GM12878 (cell line): ENCODE data around the gene CCL7. TPM values are rescaled to one million over a fixed set of nuclear protein-coding genes. Genes with fewer than 3 reads are reported as not detected.

Experiments used
- ATAC-seq: fragments of 200-7000 bp; cut with Tn5 transposase; 3 replicates; pipeline ENCODE4 v1.9.1; 2020; ENCODE audit warnings: mild to moderate bottlenecking, moderate library complexity
- BruUV-seq: library from RNA; stranded (reverse); fragments of 400-500 nt; replicated peaks from 2 replicates; lab custom pipeline; 2021; lab: Mats Ljungman, UMichigan
- CTCF ChIA-PET: fragments of 300-600 bp; sonication (Branson Sonifier 250); formaldehyde crosslinking; extraction: SDS; loops from one replicate; lab custom pipeline; 2021; ENCODE audit warnings: inconsistent platforms; lab: Yijun Ruan, JAX
- POLR2A ChIA-PET: fragments of 350-600 bp; formaldehyde crosslinking; extraction: SDS; loops from one replicate; lab custom pipeline; 2021; ENCODE audit warnings: inconsistent platforms; lab: Charles Lee
- RAD21 ChIA-PET: fragments of 300-600 bp; sonication (Branson Sonifier 250); formaldehyde crosslinking; loops from one replicate; lab custom pipeline; 2023; ENCODE audit warnings: antibody characterized with exemption; ENCODE audit not compliant: unreplicated experiment; lab: Charles Lee
- SMC1A ChIA-PET: fragments of 300-600 bp; sonication (Branson Sonifier 250); formaldehyde crosslinking; loops from one replicate; lab custom pipeline; 2023; ENCODE audit not compliant: unreplicated experiment, uncharacterized antibody; lab: Charles Lee
- DNase-seq: peaks from one replicate; pipeline ENCODE4 v3.0.0-alpha.2; 2011; ENCODE audit warnings: low read depth, low spot score
- FAIRE-seq: peaks from 3 replicates; lab custom pipeline; 2011; peaks lifted over from hg19 to GRCh38; lab: Jason Lieb, UNC
- H2AFZ ChIP-seq: 2 replicates; pipeline ENCODE4 v1.6.0; 2011; ENCODE audit warnings: low read depth, low read length, control low read depth; ENCODE audit not compliant: control insufficient read depth
- H3K27ac ChIP-seq: 2 replicates; pipeline ENCODE4 v1.5.1; 2011; ENCODE audit warnings: control low read depth; ENCODE audit not compliant: control insufficient read depth, insufficient read depth
- H3K27me3 ChIP-seq, 2 experiments: replicated peaks in 1 of 2; 2 replicates each; pipeline versions ENCODE4 v1.6.0 to v1.6.1; 2011; ENCODE audit warnings: low read length in 1 of 2; ENCODE audit not compliant: control insufficient read depth in 2 of 2, insufficient read depth in 2 of 2
- H3K36me3 ChIP-seq, 2 experiments: 2 replicates each; pipeline ENCODE4 v1.5.1; 2011; ENCODE audit warnings: low read length in 1 of 2; ENCODE audit not compliant: control insufficient read depth in 2 of 2, insufficient read depth in 2 of 2
- H3K4me1 ChIP-seq: 2 replicates; pipeline ENCODE4 v1.6.1; 2011; ENCODE audit warnings: mild to moderate bottlenecking, low read length, moderate library complexity, mixed read lengths; ENCODE audit not compliant: control insufficient read depth, insufficient read depth
- H3K4me2 ChIP-seq: 2 replicates; pipeline ENCODE4 v1.6.0; 2011; ENCODE audit warnings: control low read depth; ENCODE audit not compliant: control insufficient read depth, insufficient read depth
- H3K4me3 ChIP-seq: fragments of 200-600 bp; sonication (generic); 2 replicates; pipeline ENCODE4 v1.5.1; 2016
- H3K79me2 ChIP-seq: 2 replicates; pipeline ENCODE4 v1.6.0; 2011; ENCODE audit warnings: low read length; ENCODE audit not compliant: control insufficient read depth, insufficient read depth
- H3K9ac ChIP-seq: 2 replicates; pipeline ENCODE4 v1.8.0; 2011; ENCODE audit warnings: low read length, control low read depth, mixed read lengths; ENCODE audit not compliant: control insufficient read depth, insufficient read depth
- H3K9me3 ChIP-seq: replicated peaks from 3 replicates; pipeline ENCODE4 v1.5.1; 2011; ENCODE audit warnings: mild to moderate bottlenecking, low read length; ENCODE audit not compliant: control insufficient read depth, insufficient read depth
- H4K20me1 ChIP-seq: 2 replicates; pipeline ENCODE4 v1.6.0; 2011; ENCODE audit not compliant: control insufficient read depth, insufficient read depth
- CREM ChIP-seq: IDR thresholded peaks from 2 replicates; pipeline ENCODE4 v1.6.1; 2014; ENCODE audit warnings: antibody characterized with exemption, low read depth
- CUX1 ChIP-seq: IDR thresholded peaks from 2 replicates; pipeline ENCODE4 v1.6.1; 2012; ENCODE audit warnings: improper control_type of control experiment, low read depth, low read length; ENCODE audit not compliant: insufficient replicate concordance
- FOS ChIP-seq: IDR thresholded peaks from 3 replicates; pipeline ENCODE4 v1.6.1; 2011; ENCODE audit warnings: borderline replicate concordance; ENCODE audit not compliant: insufficient read length; ENCODE audit errors: extremely low read depth
- HDAC2 ChIP-seq: fragments of 200-600 bp; sonication (generic); IDR thresholded peaks from 2 replicates; pipeline ENCODE4 v1.6.1; 2017
- IRF5 ChIP-seq: fragments of 450-650 bp; IDR thresholded peaks from 2 replicates; pipeline ENCODE4 v1.6.1; 2017; ENCODE audit warnings: borderline replicate concordance
- POLR2AphosphoS2 ChIP-seq: IDR thresholded peaks from 2 replicates; pipeline ENCODE4 v1.6.1; 2011; ENCODE audit warnings: low read depth, mild to moderate bottlenecking, low read length, improper control_type of control experiment, moderate library complexity
- SREBF1 ChIP-seq: IDR thresholded peaks from 2 replicates; pipeline ENCODE4 v1.6.1; 2012; ENCODE audit warnings: mild to moderate bottlenecking, low read length
- WGBS: methylation state at CpG from one replicate; pipeline ENCODE4 v1.1.6; 2016; ENCODE audit warnings: low lambda C conversion rate; ENCODE audit not compliant: insufficient replicate concordance, insufficient coverage; ENCODE audit errors: missing lambda C conversion rate; 5-methylcytosine and 5-hydroxymethylcytosine counted together
- in situ Hi-C: fragments of 300-500 bp; cut with MboI; formaldehyde crosslinking; loops from 9 replicates; pipeline ENCODE4 v1.14.3; 2018; ENCODE audit warnings: mixed read lengths
- intact Hi-C: fragments of 100-400 bp; cut with micrococcal nuclease; formaldehyde crosslinking; loops from one replicate; pipeline ENCODE4 v1.14.2; 2022; ENCODE audit not compliant: unreplicated experiment
- polyA plus RNA-seq, 11 experiments: library from polyadenylated mRNA; depleted of rRNA in 4 of 11; unstranded in 6 of 11; stranded (reverse) in 5 of 11; fragments of >200 nt; fragmentation: Nextera tagmentation in 4 of 11; fragmentation: Illumina TruSeq in 1 of 11; extraction: Ambion mirVana in 4 of 11; extraction: Trizol in 1 of 11; gene quantifications; 1 replicate in 1 of 11; 2 replicates in 10 of 11; pipeline versions ENCODE4 v1.2.1 to v1.2.3, GENCODE V29; 2011 to 2016; ENCODE audit warnings: inconsistent platforms in 2 of 11, missing spikeins in 2 of 11, low read depth in 1 of 11
- total RNA-seq, 4 experiments: library from RNA; depleted of rRNA in 3 of 4; stranded (reverse); fragments of >200 nt in 3 of 4; fragmentation: Illumina TruSeq in 1 of 4; extraction: Trizol in 1 of 4; gene quantifications; 2 replicates each; pipeline versions ENCODE4 v1.2.1 to v1.2.3, GENCODE V29; 2013 to 2021
- TF ChIP-seq, protein P1 (sequence below): fragments of 450-650 bp; IDR thresholded peaks from 2 replicates; pipeline ENCODE4 v1.6.1; 2017; ENCODE audit warnings: mild to moderate bottlenecking

CCL7 gene
- total and polyA plus RNA-seq, 10 of the 15 experiments (the other 5 are each of a cell fraction or from before 2014, with no cell fraction given) = not detected

GRCh38 chr17:34236281-34236892, 33.6 kb upstream of the CCL7 start:
- Histone ChIP-seq H3K4me1 (no peaks in the 10 kb centered on the region), H3K4me3 (no peak overlapping the region), H2AFZ (no peak overlapping the region), H3K27ac (no peak overlapping the region), H3K4me2 (no peak overlapping the region), H3K27me3 (no peaks in the 10 kb centered on the region), H3K79me2 (no peaks in the 10 kb centered on the region), H3K9ac (no peak overlapping the region), H4K20me1 (no peaks in the 10 kb centered on the region), H3K36me3 (no peaks in the 10 kb centered on the region), H3K9me3 (no peaks in the 10 kb centered on the region)
- in situ Hi-C loops (no loop called here), intact Hi-C loops (no loop called here)
- ChIA-PET RAD21 (no interaction called here), SMC1A (no interaction called here), POLR2A (no interaction called here), CTCF (interaction anchor here (1.6 kb wide), 1 partner anchor 126 kb away, joined by 10 read pairs; no protein-coding TSS in a partner anchor)
- no peak for FAIRE-seq
- no peak for ATAC-seq
- 11% methylated on average over 6 of the region's 6 CpGs for WGBS
- DNase-seq = no peak
- no TSS peak for BruUV-seq
- TF ChIP-seq CREM = no peak
- TF ChIP-seq HDAC2 = no peak
- TF ChIP-seq, protein P1, sequence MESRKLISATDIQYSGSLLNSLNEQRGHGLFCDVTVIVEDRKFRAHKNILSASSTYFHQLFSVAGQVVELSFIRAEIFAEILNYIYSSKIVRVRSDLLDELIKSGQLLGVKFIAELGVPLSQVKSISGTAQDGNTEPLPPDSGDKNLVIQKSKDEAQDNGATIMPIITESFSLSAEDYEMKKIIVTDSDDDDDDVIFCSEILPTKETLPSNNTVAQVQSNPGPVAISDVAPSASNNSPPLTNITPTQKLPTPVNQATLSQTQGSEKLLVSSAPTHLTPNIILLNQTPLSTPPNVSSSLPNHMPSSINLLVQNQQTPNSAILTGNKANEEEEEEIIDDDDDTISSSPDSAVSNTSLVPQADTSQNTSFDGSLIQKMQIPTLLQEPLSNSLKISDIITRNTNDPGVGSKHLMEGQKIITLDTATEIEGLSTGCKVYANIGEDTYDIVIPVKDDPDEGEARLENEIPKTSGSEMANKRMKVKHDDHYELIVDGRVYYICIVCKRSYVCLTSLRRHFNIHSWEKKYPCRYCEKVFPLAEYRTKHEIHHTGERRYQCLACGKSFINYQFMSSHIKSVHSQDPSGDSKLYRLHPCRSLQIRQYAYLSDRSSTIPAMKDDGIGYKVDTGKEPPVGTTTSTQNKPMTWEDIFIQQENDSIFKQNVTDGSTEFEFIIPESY = no peak

DNA sequence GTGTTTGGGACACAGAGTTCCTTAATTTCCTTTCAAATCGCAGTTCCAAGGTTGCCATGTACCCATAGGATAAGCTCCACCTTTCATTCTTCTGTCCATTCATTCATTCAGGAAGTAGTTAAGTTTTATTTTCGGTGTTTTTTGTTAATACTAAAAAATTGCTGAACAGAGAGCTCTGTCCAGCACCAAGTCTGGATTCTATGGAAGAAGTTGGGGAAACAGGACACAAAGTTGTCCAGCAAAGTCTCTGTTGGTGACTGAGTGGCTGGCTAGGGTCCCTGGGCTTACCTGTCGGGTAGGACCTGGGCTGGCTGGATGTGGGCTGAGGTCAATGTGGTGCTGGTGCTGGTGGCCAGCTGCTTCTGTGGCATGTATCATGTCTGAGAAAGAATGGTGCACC, 32.6 kb upstream of the CCL7 start:
- in situ Hi-C loops = no loop called here
- BruUV-seq = no TSS peak
- no peak for TF ChIP-seq CUX1
- no peak for TF ChIP-seq FOS
- TF ChIP-seq IRF5 = no peak
- TF ChIP-seq SREBF1 = no peak
- TF ChIP-seq POLR2AphosphoS2 = no peak

More for the DNA sequence above, 32.6 kb upstream of the CCL7 start:
- intact Hi-C loops = no loop called here
- ATAC-seq (no peak), DNase-seq (no peak), FAIRE-seq (no peak)
- no peaks in the 10 kb centered on the region for H3K79me2 ChIP-seq
- ChIA-PET SMC1A (interaction anchor here (0.6 kb wide), 1 partner anchor 92 kb away, joined by 3 read pairs; no protein-coding TSS in a partner anchor), CTCF (interaction anchor here (0.6 to 1.6 kb wide), 3 partner anchors 37 to 123 kb away, joined by 3 to 4 read pairs (median 3); no protein-coding TSS in a partner anchor), POLR2A (no interaction called here), RAD21 (no interaction called here)
- H3K4me3 ChIP-seq = no peak overlapping the region
- no peaks in the 10 kb centered on the region for H3K9me3 ChIP-seq
- H4K20me1 ChIP-seq = no peaks in the 10 kb centered on the region
- 0% methylated on average over 3 of the region's 3 CpGs for WGBS
- no peak overlapping the region for H3K4me2 ChIP-seq
- H3K27me3 ChIP-seq = no peaks in the 10 kb centered on the region
- no peak overlapping the region for H3K9ac ChIP-seq
- no peaks in the 10 kb centered on the region for H3K36me3 ChIP-seq
- no peak overlapping the region for H2AFZ ChIP-seq
- peaks cover 7% of the 10 kb centered on the region for H3K4me1 ChIP-seq
- H3K27ac ChIP-seq = no peak overlapping the region
